ENCODE data around the gene NEDD8.

Gene NEDD8

GRCh38 chr14:24277606-24278321 is 45.6 kb upstream of the NEDD8 start:
- TF ChIP-seq CTCF (IDR thresholded peaks at IDR 0.05; ENCODE audit: unreplicated experiment in 3 of 3) = no peak
- Mint-ChIP-seq H3K36me3 (ENCODE audit: low read depth) (no peaks in the 10 kb centered on the region), H3K27ac (no peak overlapping the region), H3K9me3 (no peaks in the 10 kb centered on the region), H3K4me3 (no peak overlapping the region), H3K4me1 (no peaks in the 10 kb centered on the region), H3K27me3 (ENCODE audit: low read depth) (no peaks in the 10 kb centered on the region)

DNA sequence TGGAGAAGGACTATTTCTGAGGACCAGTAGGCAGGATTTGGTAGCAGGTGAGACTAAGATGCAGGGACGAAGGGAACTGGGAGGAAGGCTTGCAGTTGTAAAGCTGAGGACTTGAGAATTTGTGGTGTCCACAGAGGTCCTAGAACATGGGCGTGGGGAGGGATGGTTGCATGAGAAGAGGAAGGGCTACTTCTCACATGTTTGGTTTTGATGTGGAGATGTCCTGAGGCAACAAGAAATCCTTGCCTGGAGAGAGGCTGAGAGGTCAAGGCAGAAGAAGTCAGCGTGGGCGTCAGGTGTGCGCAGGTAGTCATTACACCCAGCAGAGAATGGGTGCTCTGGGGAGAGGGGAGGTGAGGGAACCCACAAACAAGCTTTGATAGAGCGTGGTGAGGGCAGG is 44.9 kb upstream of the NEDD8 start:
- H3K4me1 Mint-ChIP-seq = peaks cover 7% of the 10 kb centered on the region
- no peaks in the 10 kb centered on the region for H3K36me3 Mint-ChIP-seq (ENCODE audit: low read depth)
- no peak overlapping the region for H3K4me3 Mint-ChIP-seq
- no peak overlapping the region for H3K27ac Mint-ChIP-seq
- no peak for TF ChIP-seq CTCF (IDR thresholded peaks at IDR 0.05; ENCODE audit: unreplicated experiment in 3 of 3)
- H3K9me3 Mint-ChIP-seq = no peaks in the 10 kb centered on the region
- H3K27me3 Mint-ChIP-seq (ENCODE audit: low read depth) = no peaks in the 10 kb centered on the region

- Mint-ChIP-seq H3K27ac (no peak overlapping the region), H3K36me3 (ENCODE audit: low read depth) (no peaks in the 10 kb centered on the region), H3K4me1 (peaks cover 14% of the 10 kb centered on the region), H3K9me3 (no peaks in the 10 kb centered on the region), H3K4me3 (no peak overlapping the region), H3K27me3 (ENCODE audit: low read depth) (no peaks in the 10 kb centered on the region)
- TF ChIP-seq CTCF (IDR thresholded peaks at IDR 0.05; ENCODE audit: unreplicated experiment in 3 of 3) = no peak
Measured at GRCh38 chr14:24274101-24274543, 42.0 kb upstream of the NEDD8 start.

DNA sequence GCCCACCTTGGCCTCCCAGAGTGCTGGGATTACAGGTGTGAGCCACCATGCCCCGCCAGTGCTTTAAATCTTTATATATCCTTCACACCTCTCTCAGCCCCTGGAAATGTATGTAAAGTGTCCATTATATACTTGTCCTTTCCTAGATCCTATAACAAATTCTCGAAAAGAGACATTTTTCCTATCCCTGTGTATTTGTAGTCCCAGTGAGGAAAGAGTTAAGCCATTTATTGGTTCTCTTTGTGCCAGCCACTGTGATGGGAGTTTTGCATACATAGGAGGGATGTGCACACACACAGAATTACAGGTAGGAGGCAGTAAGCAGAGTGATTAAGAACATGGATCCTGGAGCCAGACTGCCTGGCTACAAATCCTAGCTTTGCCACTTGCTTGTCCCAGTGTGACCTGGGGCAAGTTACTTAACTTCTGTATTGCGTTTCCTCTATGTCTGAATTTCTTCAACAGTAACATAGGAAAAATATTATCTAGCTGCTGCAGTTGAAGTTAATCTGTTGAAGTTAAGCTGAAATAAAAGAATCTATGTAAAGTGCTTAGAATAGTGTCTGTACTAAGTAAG is 41.3 kb upstream of the NEDD8 start:
- Mint-ChIP-seq H3K4me3 (peak overlapping the region; percentile 68 to 82 (median 78)), H3K9me3 (no peaks in the 10 kb centered on the region), H3K27me3 (ENCODE audit: low read depth) (no peaks in the 10 kb centered on the region), H3K4me1 (peaks cover 14% of the 10 kb centered on the region), H3K36me3 (ENCODE audit: low read depth) (no peaks in the 10 kb centered on the region), H3K27ac (peak overlapping the region in 2 of 3 experiments; percentile 8 to 33)
- TF ChIP-seq CTCF (IDR thresholded peaks at IDR 0.05; ENCODE audit: unreplicated experiment in 3 of 3) = peak in 1 of 3 experiments; percentile 16

GRCh38 chr14:24272467-24272866 is 40.3 kb upstream of the NEDD8 start:
- Mint-ChIP-seq H3K4me1 (peaks cover 14% of the 10 kb centered on the region), H3K27me3 (ENCODE audit: low read depth) (no peaks in the 10 kb centered on the region), H3K4me3 (peak overlapping the region; percentile 90 to 92 (median 91)), H3K9me3 (no peaks in the 10 kb centered on the region), H3K36me3 (ENCODE audit: low read depth) (no peaks in the 10 kb centered on the region), H3K27ac (peak overlapping the region; percentile 46 to 88 (median 78))
- no peak for TF ChIP-seq CTCF (IDR thresholded peaks at IDR 0.05; ENCODE audit: unreplicated experiment in 3 of 3)

Data from nephron (organoid).